Activated T-helper 1 cell treated with anti-CD3 and anti-CD28 coated beads, Interleukin-12 subunit alpha, Interleukin-12 subunit beta, Interleukin-2, Interleukin-4 antibody, amounts not matched to agents 30 ng/mL and 10 ng/mL and 1 ng/mL, durations not matched to agents 14 hours and 24 hours and 36 hours (primary cell): ENCODE measurements around the gene EIF5. TPM values are rescaled to one million over a fixed set of nuclear protein-coding genes. Genes with fewer than 3 reads are reported as not detected.
"Not testable (repeated sequence)": the region's sequence is repeated elsewhere in the genome, so short reads cannot be mapped to it uniquely, and the experiment has no call there.

ENCODE experiments used
- DNase-seq: peaks from one replicate; pipeline ENCODE4 v3.0.0; 2021; ENCODE audit warnings: low spot score
- H3K27ac Mint-ChIP-seq: one replicate; pipeline ENCODE4 v1.8.0; 2021; ENCODE audit warnings: mild to moderate bottlenecking, mixed read lengths
- H3K27me3 Mint-ChIP-seq: one replicate; pipeline ENCODE4 v1.8.0; 2022; ENCODE audit warnings: mild to moderate bottlenecking, moderate library complexity, mixed read lengths; ENCODE audit not compliant: insufficient read depth
- H3K36me3 Mint-ChIP-seq: one replicate; pipeline ENCODE4 v1.8.0; 2021; ENCODE audit warnings: low read depth, mixed read lengths
- H3K4me1 Mint-ChIP-seq: one replicate; pipeline ENCODE4 v1.8.0; 2021; ENCODE audit warnings: low read depth, mixed read lengths
- H3K4me3 Mint-ChIP-seq: one replicate; pipeline ENCODE4 v1.8.0; 2021; ENCODE audit warnings: mild to moderate bottlenecking, moderate library complexity, mixed read lengths
- H3K9me3 Mint-ChIP-seq: one replicate; pipeline ENCODE4 v1.8.0; 2021; ENCODE audit warnings: mixed read lengths
- intact Hi-C: fragments of 100-400 bp; cut with micrococcal nuclease; formaldehyde crosslinking; loops from one replicate; pipeline ENCODE4 v1.15.1; 2024
- total RNA-seq: library from RNA; stranded (reverse); gene quantifications from 2 replicates; pipeline ENCODE4 v1.2.3, GENCODE V29; 2022

EIF5 gene
- total RNA-seq, 1 donor from 2014 or later = 292 TPM

- Mint-ChIP-seq H3K4me3 (no peak overlapping the region), H3K9me3 (no peaks in the 10 kb centered on the region), H3K27ac (no peak overlapping the region), H3K36me3 (peaks cover 17% of the 10 kb centered on the region), H3K4me1 (no peaks in the 10 kb centered on the region), H3K27me3 (peaks cover 3% of the 10 kb centered on the region)
- intact Hi-C loops = no loop called here
- no peak for DNase-seq
These were observed 14.1 kb downstream of the EIF5 start for GRCh38 chr14:103348154-103348553.

- intact Hi-C loops = no loop called here
- no peaks in the 10 kb centered on the region for H3K9me3 Mint-ChIP-seq
- peaks cover 2% of the 10 kb centered on the region for H3K36me3 Mint-ChIP-seq
- H3K4me1 Mint-ChIP-seq = no peaks in the 10 kb centered on the region
- no peak overlapping the region for H3K27ac Mint-ChIP-seq
- DNase-seq = no peak
- no peak overlapping the region for H3K4me3 Mint-ChIP-seq
- H3K27me3 Mint-ChIP-seq = peaks cover 3% of the 10 kb centered on the region
These were observed 15.9 kb downstream of the EIF5 start for GRCh38 chr14:103349982-103350381.

DNA sequence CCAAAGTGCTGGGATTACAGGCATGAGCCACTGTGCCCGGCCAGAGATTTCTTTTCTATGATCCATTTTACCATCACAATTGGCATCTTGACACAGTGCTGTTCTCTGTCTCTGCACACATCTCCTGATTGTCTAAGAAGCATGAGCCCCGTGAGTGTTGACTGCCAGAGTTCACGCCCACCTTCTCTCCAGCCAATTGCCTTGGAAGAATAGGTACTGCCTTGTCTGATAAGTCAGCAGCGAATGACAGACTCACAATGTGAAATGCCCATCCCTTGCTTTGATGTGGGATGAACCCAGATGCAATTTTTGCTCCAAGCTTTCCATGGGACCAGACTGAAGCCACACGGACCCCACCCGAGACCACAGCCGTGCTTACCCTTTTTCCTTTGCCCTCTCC is 19.3 kb downstream of the EIF5 start:
- intact Hi-C loops = no loop called here
- Mint-ChIP-seq H3K36me3 (no peaks in the 10 kb centered on the region), H3K27ac (no peak overlapping the region), H3K27me3 (peaks cover 3% of the 10 kb centered on the region), H3K9me3 (no peaks in the 10 kb centered on the region), H3K4me1 (peaks cover 14% of the 10 kb centered on the region), H3K4me3 (no peak overlapping the region)
- no peak for DNase-seq

DNA sequence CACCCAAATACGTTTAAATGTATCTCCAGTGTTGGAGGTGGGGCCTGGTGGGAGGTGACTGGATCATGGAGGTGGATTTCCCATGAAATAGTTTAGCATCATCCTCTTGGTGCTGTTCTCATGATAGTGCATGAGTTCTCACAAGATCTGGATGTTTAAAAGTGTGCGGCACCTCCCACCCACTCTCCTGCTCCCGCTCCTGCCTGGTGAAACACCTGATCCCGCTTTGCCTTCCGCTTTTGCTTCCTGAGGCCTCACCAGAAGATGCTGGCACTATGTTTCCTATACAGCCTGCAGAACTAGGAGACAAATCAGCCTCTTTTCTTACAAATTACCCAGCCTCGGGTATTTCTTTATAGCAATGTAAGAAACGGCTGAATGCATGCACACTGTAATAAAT is 20.1 kb downstream of the EIF5 start:
- H3K27me3 Mint-ChIP-seq = peaks cover 3% of the 10 kb centered on the region
- intact Hi-C loops = no loop called here
- H3K4me3 Mint-ChIP-seq = no peak overlapping the region
- H3K9me3 Mint-ChIP-seq = no peaks in the 10 kb centered on the region
- H3K27ac Mint-ChIP-seq = no peak overlapping the region
- no peak for DNase-seq
- H3K36me3 Mint-ChIP-seq = no peaks in the 10 kb centered on the region
- peaks cover 14% of the 10 kb centered on the region for H3K4me1 Mint-ChIP-seq

DNA sequence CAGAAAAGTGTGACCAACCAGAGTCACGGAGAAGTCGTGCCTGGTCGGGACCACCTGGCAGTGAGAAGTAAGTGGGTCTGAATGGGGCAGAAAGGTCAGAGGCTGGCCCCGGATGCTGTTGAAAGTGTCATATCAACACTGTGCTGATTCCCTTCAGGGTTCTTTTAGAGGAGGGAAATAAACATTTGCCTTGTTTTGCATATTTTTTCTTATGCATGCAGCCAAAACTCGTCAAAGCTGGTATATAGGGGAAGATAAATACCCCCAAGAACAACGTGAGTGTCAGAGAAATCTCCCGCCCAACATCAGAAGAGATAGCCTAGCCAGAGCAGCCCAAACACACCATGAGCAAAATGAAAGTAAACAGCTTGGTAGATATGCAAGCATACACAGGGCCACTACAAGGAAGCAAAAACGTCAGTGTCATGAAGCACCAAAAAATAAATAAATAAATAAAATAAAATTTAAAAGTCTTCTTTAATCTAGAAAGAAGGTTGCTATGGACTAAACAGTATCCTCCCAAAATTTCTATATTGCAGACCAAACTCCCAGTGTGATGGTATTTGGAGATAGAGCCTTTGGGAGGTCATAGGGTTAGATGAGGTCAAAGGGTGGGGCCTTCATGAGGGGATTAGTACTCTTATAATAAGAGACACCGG is 22.1 kb downstream of the EIF5 start:
- H3K27me3 Mint-ChIP-seq = peaks cover 3% of the 10 kb centered on the region
- peaks cover 2% of the 10 kb centered on the region for H3K36me3 Mint-ChIP-seq
- H3K9me3 Mint-ChIP-seq = peaks cover 8% of the 10 kb centered on the region
- intact Hi-C loops = no loop called here
- H3K4me1 Mint-ChIP-seq = peaks cover 14% of the 10 kb centered on the region
- no peak overlapping the region for H3K4me3 Mint-ChIP-seq
- no peak overlapping the region for H3K27ac Mint-ChIP-seq
- no peak for DNase-seq

GRCh38 chr14:103357552-103357951 is 23.5 kb downstream of the EIF5 start:
- H3K36me3 Mint-ChIP-seq, H3K27me3 Mint-ChIP-seq, intact Hi-C loops, H3K4me3 Mint-ChIP-seq, H3K27ac Mint-ChIP-seq, DNase-seq: not testable (repeated sequence)
- Mint-ChIP-seq H3K4me1 (peaks cover 25% of the 10 kb centered on the region), H3K9me3 (peaks cover 13% of the 10 kb centered on the region)

- Mint-ChIP-seq H3K9me3 (peaks cover 30% of the 10 kb centered on the region), H3K36me3 (peaks cover 11% of the 10 kb centered on the region), H3K4me3 (no peak overlapping the region), H3K27me3 (peaks cover 2% of the 10 kb centered on the region), H3K4me1 (peaks cover 26% of the 10 kb centered on the region), H3K27ac (no peak overlapping the region)
- intact Hi-C loops = no loop called here
- DNase-seq = no peak
These were observed 26.5 kb downstream of the EIF5 start for GRCh38 chr14:103360548-103360947.

GRCh38 chr14:103361867-103362266 is 27.8 kb downstream of the EIF5 start:
- no peak for DNase-seq
- no peak overlapping the region for H3K4me3 Mint-ChIP-seq
- no peak overlapping the region for H3K27ac Mint-ChIP-seq
- intact Hi-C loops = no loop called here
- peaks cover 16% of the 10 kb centered on the region for H3K4me1 Mint-ChIP-seq
- peaks cover 2% of the 10 kb centered on the region for H3K27me3 Mint-ChIP-seq
- H3K36me3 Mint-ChIP-seq = peaks cover 11% of the 10 kb centered on the region
- H3K9me3 Mint-ChIP-seq = peaks cover 30% of the 10 kb centered on the region

GRCh38 chr14:103362780-103363179 is 28.7 kb downstream of the EIF5 start:
- Mint-ChIP-seq H3K27ac (no peak overlapping the region), H3K36me3 (peaks cover 11% of the 10 kb centered on the region), H3K9me3 (peaks cover 30% of the 10 kb centered on the region), H3K27me3 (peaks cover 2% of the 10 kb centered on the region), H3K4me1 (peaks cover 12% of the 10 kb centered on the region), H3K4me3 (no peak overlapping the region)
- no peak for DNase-seq
- intact Hi-C loops = no loop called here

GRCh38 chr14:103366741-103367140 is 32.7 kb downstream of the EIF5 start:
- peaks cover 22% of the 10 kb centered on the region for H3K9me3 Mint-ChIP-seq
- peaks cover 7% of the 10 kb centered on the region for H3K36me3 Mint-ChIP-seq
- DNase-seq = no peak
- H3K4me1 Mint-ChIP-seq = peaks cover 9% of the 10 kb centered on the region
- H3K4me3 Mint-ChIP-seq = no peak overlapping the region
- peaks cover 2% of the 10 kb centered on the region for H3K27me3 Mint-ChIP-seq
- intact Hi-C loops = no loop called here
- H3K27ac Mint-ChIP-seq = no peak overlapping the region

GRCh38 chr14:103367995-103368394 is 34.0 kb downstream of the EIF5 start:
- Mint-ChIP-seq H3K4me3 (no peak overlapping the region), H3K9me3 (peaks cover 13% of the 10 kb centered on the region), H3K4me1 (no peaks in the 10 kb centered on the region), H3K27me3 (peaks cover 2% of the 10 kb centered on the region), H3K36me3 (peaks cover 7% of the 10 kb centered on the region), H3K27ac (no peak overlapping the region)
- DNase-seq = no peak
- intact Hi-C loops = no loop called here

DNA sequence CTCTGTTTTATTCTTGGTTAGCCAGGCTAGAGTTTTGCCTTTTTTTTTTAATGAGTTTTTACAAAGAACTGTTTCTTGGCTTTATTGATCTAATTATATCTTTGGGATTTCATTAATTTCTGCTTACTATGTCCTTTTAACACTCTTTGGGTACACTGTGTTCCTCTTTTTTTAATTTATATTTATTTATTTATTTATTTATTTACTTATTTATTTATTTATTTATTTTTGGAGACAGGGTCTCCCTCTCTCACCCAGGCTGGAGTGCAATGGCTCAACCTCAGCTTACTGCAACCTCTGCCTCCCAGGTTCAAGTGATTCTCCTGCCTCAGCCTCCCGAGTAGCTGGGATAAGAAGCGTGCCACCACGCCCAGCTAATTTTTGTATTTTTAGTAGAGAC is 36.0 kb downstream of the EIF5 start:
- H3K27me3 Mint-ChIP-seq = no peaks in the 10 kb centered on the region
- no peaks in the 10 kb centered on the region for H3K36me3 Mint-ChIP-seq
- no peak overlapping the region for H3K27ac Mint-ChIP-seq
- no peaks in the 10 kb centered on the region for H3K4me1 Mint-ChIP-seq
- no peak for DNase-seq
- H3K9me3 Mint-ChIP-seq = no peaks in the 10 kb centered on the region
- no peak overlapping the region for H3K4me3 Mint-ChIP-seq
- intact Hi-C loops = no loop called here

DNA sequence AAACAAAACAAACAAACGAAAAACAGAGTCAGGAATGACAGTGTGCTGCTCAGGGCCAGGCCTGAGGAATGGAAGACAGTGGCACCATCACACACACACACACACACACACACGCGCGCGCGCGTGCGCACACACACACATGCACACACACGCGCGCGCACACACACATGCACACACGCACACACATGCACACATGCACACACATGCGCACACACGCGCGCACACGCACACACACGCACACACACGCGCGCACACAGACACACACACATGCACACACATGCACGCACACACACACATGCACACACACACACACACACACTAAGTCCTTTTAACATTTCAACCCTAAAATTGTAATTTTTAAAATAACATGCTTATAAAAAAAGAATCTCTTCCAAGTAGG is 38.0 kb downstream of the EIF5 start:
- intact Hi-C loops = no loop called here
- Mint-ChIP-seq H3K4me3 (no peak overlapping the region), H3K27ac (no peak overlapping the region), H3K36me3 (no peaks in the 10 kb centered on the region), H3K9me3 (no peaks in the 10 kb centered on the region), H3K4me1 (no peaks in the 10 kb centered on the region), H3K27me3 (no peaks in the 10 kb centered on the region)
- DNase-seq = no peak
